Stimulated activated naive CD4-positive, alpha-beta T cell treated with Interleukin-2 at 50 U/mL for 16 hours (primary cell): ENCODE data around the gene RIC1.
"Not testable (repeated sequence)": the region's sequence is repeated elsewhere in the genome, so short reads cannot be mapped to it uniquely, and the experiment has no call there.

Experiments
- DNase-seq: peaks from one replicate; lab custom pipeline; 2025; lab: John Stamatoyannopoulos, UW

The RIC1 gene

DNA sequence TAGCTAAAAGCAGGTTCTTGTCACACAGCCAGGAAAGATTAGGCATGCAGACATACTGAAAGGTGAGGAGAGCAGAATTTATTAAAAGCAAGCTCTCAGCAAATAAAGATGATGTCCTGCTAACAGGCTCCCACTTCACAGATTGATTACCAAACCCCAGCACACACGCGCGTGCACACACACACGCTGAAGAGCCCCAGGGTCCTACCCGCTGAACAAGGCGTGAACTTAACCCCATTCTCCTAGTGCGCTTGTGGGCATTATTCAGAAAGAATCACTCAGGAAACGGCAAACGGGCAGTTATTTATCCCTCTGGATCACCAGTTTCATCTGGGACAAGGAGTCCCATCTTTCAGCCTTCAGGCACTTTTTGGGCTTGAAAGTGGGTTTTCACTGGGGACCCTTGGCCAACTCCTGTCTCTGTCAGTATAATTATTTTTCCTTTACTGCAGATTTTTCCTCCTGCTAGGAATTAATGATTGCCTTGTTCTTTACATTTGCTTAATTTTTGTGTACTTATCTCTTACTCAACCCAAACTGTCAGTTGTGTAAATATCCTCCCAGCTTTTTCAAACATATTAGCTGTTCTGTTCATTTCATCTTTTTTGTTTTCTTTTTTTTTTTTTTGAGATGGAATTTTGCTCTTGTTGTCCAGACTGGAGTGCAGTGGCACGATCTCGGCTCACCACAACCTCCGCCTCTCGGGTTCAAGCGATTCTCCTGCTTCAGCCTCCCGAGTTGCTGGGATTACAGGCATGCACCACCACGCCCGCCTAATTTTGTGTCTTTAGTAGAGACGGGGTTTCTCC lies 92.6 kb downstream of the RIC1 start:
- no peak for DNase-seq

DNA sequence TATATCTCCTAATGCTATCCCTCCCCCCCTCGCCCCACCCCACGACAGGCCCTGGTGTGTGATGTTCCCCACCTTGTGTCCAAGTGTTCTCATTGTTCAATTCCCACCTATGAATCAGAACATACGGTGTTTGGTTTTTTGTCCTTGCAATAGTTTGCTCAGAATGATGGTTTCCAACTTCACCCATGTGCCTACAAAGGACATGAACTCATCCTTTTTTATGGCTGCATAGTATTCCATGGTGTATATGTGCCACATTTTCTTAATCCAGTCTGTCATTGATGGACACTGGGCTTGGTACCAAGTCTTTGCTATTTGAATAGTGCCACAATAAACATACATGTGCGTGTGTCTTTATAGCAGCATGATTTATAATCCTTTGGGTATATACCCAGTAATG lies 93.8 kb downstream of the RIC1 start:
- not testable (repeated sequence) for DNase-seq

DNA sequence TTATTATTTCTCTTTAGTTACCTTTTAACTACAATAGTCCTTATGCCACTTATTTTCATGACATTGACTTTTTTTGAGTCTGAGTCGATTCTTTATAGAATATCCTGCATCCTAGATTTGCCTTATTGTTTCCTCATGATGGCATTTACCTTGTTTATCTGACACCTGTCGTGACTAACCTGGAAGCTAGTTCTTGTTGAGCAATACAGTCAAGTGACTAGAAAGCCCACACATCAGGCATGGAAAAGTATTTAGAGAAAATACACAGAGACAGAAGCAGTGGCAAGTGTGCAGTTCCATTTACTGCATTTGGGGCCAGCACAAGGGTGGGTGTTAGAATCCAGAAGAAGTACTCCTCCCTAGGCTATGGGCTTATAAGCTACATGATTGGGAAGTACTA lies 106.2 kb downstream of the RIC1 start:
- DNase-seq, result no peak

DNA sequence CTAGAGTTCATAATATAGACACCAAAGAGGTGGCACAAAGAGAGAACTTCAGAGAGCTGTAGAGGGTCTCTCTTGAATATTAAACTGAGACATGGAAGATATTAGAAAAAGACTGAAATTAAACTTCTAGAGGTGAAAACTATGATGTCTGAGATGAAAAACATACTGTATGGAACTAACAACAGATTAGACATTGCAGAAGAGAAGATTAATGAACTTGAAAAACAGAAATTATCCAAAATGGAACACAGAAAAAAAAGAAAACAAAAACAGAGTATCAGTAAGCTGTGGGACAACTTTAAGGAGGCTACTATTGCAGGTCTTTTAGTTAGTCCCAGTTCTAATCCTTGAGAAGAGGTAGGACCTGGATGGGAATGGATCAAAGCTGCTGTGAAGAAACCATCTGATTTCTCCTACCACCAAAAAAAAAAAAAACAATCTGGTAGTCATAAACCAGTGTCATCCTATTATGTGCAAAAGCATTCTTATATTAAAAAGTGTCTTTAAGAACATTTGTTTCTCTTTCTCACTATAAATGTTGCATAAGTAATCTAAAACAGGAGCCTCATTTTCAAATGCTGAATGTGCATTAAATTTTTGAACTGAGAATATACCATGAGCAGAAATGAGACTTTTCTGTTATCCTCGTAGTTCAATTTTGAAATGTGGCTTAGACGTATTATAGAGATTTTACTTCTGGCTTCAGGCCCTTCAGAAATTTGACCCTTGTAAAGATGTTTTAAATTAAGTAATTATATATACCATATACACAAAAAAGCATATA lies 107.8 kb downstream of the RIC1 start:
- no peak for DNase-seq

DNA sequence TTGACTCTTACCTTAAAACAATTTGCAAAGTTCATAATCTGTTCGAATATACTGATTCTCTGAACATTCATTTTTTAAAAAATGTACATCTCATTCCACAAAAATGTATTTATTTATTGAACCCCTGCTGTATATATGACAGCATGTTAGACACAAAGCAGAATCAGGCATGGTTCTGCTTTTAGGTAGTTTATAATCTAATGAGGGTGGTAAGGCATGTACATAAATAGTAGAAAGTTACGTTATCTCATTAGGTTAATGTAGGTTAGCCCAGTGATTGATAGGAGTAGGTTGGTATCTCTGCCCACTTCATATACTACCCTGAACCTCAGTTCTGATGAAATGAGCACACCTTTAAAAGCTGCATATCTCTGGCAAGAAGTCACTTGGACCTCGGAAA lies 114.2 kb downstream of the RIC1 start:
- DNase-seq, result no peak

DNA sequence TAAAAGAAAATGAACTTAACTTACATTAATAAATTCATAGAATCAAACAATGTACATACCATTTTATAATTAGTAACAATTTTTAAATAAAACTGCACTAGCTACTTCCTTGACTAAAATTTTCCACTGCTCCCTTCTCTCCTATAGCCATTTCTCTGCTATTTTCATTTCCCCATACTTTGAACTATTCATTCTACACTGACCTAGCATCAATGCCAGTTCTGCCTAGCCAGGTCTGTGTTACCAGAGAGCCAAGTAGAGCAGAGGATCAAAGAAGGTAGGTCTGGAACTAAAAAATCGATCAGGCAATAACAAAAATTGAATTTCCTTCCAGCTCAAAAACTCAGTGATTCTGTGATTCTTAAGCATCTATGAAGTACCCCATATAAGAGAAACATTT lies 119.5 kb downstream of the RIC1 start:
- no peak for DNase-seq

DNA sequence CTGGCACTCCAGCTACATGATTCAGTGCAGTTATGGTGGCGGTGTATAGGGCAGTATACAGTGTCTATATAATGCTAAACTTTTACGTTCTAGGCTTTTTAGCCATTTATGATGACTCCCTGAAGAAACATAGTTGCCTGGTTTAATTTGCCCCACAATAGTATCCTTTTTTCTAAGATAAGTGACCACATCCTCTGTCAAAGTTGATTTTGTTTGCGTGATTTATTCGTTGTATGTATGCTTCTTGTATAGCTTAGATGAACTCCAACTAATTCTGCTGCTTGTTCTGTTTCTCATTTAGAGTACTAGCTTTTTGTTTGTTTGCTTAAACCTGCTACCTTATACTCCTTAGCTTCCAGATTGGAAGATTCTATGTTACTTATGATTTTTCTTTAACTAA lies 120.4 kb downstream of the RIC1 start:
- no peak for DNase-seq

DNA sequence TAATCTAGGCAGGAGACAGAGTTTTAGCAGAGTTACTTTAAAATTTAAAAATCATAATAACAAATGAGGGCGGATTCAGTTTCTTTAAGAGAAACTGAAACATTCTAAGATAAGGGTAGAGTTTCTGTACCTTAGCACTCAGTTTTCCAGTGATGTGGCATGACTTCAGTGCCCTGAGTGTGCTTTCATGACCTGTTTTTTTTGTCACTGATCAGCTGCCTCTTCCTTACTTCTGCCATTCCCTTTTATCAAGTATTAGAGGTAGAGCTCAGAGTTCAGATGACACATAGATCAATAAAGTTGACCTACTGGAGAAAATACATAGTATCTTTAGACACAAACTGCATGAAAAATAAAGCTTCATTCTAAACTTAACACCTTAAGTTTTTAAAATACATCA lies 121.7 kb downstream of the RIC1 start:
- no peak for DNase-seq

DNA sequence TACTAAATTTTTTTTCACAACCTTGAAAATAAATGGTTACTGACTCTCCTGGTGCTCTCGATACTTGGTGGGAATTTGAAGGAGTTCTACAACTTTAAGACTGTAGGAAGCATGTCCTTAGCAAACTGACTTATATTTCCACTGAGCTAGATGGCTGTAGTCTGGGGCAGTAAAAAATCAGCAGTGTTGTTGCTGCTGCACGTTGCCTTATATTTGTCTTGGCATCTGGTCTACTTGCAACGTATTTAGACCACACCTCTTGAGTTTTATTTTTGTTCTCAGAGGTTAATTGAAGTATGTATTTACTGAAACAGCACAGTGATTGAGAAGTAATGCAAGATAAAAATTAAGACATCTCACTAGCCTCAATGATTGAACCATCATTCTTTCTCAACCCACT lies 127.7 kb downstream of the RIC1 start:
- no peak for DNase-seq

DNA sequence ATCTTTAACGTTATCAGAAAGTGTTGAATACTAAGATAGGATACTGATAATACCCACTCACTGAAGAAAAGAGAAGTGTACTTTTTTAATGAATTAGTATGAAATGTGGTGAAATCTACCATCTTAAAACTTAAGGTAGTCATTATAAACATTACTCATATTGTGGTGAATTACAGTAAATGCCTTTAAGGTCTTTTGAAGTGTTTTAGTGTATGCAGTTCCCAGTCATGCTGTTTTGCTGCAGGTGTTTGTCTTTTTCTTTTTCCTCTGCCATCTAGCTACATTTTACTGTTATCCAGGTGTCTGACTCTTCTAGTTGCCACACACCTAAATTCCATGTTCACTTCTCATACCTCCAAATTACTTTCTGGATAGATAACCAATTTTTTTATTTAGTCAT lies 131.4 kb downstream of the RIC1 start:
- no peak for DNase-seq

DNA sequence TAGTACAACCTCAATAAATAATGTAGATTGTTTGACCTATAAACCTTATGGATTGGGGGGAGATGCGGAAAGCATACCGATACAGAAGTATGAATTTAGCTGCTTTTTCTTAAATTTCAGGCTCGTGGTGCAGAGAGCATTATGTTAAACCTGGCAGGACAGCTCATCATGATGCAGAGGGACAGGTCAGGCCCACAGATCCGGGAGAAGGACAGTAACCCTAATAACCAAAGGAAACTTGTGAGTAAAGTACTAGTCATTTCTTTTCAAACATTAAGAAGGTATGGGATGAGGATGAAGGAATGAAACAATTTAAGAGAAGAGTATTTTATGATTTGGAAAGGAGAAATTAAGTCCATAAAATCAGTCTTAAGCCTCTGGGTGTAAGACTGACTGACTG lies 133.5 kb downstream of the RIC1 start:
- DNase-seq, result no peak

DNA sequence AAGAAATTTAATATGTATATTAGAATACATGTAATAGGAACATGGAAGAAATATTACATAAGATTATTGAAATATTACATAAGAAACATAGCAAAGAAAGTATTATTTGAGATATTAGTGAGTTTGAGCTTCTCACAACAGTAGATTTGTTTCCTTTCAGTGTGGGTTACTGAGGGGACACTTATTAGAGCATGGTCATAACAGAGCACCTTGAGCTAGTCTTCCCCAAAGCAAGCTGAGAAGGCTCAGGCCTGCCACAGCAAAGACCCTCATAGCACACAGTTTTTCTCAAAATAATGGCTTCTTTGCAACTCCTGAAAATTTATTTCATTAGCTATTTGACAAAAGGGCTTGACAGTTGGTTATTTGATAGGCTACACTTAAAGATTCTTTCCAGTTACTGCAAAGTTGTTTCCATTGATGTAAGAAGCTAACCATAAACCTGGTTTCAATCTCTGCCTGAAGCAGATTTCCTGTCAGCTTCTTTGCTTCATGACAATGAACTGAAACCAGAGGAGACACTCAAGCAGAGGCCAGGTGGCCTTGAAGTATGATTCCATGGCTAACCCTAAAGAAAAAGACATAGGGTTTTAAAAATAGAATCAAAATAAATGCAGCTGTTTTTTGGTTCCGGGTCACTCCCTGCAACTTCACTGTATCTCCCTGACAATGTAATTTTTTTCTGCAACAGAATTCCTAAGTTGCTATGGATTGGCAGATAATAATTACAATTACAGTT lies 135.4 kb downstream of the RIC1 start:
- no peak for DNase-seq

DNA sequence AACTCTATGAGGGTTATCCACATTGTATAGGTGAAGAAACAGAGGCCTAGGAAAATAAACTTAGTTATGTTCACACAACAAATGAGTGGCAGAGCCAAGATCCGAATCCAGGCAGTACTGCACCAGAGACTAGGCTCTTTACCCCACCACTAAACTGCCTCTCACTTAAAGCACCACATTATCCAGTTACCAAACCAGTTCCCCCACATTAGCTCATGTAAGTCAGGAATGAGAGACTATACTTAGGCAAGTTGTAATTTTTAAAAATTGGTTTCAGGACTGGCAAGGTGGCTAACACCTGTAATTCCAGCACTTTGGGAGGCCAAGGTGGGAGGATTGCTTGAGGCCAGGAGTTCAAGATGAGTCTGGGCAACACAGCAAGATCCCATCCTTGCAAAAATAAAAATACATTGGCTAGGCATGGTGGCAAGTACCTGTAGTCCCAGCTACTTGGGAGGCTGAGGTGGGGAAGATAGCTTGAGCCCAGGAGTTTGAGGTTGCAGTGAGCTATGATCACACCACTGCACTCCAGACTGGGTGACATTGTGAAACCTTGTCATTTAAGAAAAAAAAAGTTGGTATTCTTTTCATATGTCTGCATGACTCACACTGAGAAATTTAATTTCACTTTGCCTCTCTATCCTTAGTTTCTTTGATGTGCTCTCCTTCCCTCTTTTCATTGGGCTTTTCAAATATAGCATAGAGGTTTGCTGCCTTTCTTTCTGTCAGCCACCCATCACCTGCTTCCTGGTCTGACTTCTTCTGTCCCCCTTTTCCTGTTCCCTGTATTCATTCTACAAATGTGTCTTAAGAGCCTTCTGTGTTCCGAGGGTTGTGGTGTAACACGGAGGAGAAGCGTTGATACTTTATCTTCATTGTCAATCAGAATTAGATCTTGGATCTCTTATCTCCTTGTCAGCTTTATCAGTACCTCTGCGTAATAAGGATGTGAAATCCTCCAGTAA lies 139.3 kb downstream of the RIC1 start:
- no peak for DNase-seq

DNA sequence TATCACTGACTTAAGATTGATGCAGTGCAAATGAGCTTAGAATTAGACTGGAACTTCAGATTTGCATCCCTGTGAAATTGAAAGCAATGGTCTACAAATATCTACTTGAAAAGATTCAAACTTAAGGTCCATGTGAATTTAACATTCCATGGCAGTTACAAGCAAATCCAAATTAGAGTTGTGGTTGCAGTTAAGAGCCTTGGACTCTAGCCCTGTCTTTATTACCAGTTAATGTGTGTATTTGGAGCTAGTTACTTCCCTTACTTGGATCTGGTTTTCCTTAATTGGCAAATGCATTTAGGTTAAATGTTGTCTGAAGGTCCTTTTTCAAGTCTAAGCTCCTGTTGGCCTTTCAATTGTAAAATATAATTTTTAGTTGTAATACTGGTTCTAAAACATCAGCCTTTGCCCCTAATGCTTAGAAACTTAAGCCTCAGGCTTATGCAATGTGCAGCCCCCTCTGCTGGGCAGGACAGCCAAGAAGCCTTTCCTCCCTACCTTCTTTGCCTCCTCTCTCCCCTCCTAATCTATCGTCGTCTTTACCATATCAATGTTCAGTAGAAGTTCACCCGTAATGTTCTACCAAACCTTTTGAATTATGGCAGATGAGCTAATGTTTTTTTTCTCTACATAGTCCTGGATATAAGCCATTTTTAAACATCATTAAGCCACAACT lies 144.6 kb downstream of the RIC1 start:
- DNase-seq, result no peak

DNA sequence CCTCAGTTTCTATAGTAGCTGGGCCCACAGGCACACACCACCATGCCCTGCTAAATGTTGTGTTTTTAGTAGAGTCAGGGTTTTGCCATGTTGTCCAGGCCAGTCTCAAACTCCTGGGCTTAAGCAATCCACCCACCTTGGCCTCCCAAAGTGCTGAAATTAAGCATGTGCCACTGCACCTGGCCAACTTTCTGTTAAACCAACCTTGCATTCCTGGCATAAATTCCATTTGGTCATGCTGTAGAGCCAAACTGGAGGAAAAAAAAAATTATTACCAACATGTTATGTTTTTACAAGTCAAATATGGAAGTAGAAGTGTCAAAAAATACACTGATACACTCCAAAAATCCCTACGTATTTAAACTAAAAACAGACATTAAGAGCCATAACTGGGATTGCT lies 149.9 kb downstream of the RIC1 start:
- no peak for DNase-seq

DNA sequence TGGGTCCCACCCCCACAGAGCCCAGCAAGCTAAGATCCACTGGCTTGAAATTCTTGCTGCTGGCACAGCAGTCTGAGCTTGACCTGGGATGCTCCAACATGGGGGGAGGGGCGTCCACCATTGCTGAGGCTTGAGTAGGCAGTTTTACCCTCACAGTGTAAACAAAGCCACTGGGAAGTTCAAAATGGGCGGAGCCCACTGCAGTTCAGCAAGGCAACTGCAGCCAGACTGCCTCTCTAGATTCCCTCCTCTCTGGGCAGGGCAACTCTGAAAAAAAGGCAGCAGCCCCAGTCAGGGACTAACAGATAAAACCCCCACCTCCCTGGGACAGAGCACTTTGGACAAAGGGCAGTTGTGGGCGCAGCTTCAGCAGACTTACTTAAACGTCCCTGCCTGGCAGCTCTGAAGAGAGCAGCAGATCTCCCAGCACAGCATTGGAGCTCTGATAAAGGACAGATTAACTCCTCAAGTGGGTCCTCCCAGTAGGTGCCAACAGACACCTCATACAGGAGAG lies 150.9 kb downstream of the RIC1 start:
- DNase-seq, result not testable (repeated sequence)

DNA sequence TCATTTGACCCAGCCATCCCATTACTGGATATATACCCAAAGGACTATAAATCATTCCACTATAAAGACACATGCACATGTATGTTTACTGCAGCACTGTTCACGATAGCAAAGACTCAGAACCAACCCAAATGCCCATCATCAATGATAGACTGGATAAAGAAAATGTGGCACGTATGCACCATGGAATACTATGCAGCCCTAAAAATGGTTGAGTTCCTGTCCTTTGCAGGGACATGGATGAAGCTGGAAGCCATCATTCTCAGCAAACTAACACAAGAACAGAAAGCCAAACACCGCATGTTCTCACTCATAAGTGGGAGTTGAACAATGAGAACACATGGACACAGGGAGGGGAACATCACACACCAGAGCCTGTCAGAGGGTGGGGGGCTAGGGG lies 154.5 kb downstream of the RIC1 start:
- not testable (repeated sequence) for DNase-seq

DNA sequence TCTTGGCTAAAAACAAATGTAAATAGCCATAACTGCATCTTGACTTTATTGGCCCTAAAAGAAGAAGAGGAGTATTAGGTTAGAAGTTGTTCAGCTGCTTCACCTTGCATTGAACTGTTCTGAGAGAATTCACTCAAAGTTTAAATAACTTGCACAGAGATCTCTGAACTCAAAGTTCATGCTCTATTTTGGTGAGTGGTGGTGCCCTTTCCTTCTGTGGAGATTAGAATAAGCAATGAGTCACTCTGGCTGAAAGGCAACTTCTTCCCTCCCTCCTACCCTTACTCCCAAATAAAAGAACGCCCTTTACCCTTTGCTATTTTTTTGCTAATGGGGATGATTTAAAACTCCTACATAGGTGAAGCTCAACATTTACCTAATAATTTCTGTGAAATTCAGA lies 155.1 kb downstream of the RIC1 start:
- DNase-seq, result no peak

DNA sequence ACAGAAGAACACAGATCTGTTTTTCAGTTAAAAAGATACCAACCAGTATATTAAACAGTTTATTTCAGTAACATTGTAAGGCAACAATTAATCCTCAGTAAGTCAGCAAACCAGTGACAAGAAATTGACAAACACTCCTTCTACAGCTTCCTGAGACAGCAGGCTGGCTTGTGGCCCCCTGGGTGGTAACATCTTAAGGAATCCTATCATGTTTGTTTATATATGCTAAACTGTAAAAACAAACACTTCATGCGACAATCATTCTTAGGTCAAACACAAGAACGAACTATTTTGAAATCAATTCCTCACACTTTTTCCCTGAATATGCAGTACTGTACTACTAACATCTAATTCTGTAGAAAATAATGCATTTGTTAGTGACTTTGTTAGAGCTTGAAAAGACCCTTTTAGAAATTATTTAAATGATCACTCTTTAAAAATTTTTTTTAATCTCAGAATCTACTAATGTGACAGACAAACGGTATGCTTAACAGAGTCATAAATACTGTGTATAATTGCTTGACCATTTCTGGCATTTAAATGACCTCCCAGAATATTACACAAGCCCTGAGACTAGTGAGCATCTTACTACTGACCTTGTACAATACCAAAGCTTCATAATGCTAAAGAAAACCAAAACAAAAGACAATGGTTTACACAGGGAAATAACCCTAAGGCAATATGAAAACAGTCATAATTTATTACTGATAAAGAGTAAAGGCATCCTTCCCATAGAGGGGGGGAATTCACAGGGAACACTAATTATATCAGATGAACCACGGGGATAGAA lies 155.8 kb downstream of the RIC1 start:
- no peak for DNase-seq
